HG03139 (cell line): ENCODE results near the gene GMPS.
"Not testable (repeated sequence)": the region's sequence is repeated elsewhere in the genome, so short reads cannot be mapped to it uniquely, and the experiment has no call there.

Experiments used
- ATAC-seq: cut with Tn5 transposase; IDR thresholded peaks from one replicate; pipeline ENCODE4 v1.9.1; 2021; ENCODE audit not compliant: unreplicated experiment

Gene GMPS

GRCh38 chr3:155871746-155872158 lies 1.3 kb downstream of the GMPS start:
- no peak for ATAC-seq

- no peak for ATAC-seq
These were observed 2.6 kb downstream of the GMPS start for GRCh38 chr3:155872904-155873646.

GRCh38 chr3:155876037-155876436 lies 5.6 kb downstream of the GMPS start:
- ATAC-seq = no peak

- ATAC-seq = no peak
These were observed 6.1 kb downstream of the GMPS start for GRCh38 chr3:155876503-155876902.

GRCh38 chr3:155880286-155880685 lies 9.8 kb downstream of the GMPS start:
- no peak for ATAC-seq

GRCh38 chr3:155884292-155884691 lies 13.8 kb downstream of the GMPS start:
- ATAC-seq = no peak

GRCh38 chr3:155885292-155885691 lies 14.8 kb downstream of the GMPS start:
- ATAC-seq = no peak

- not testable (repeated sequence) for ATAC-seq
These were observed 15.9 kb downstream of the GMPS start for GRCh38 chr3:155886348-155886747.

GRCh38 chr3:155886915-155887314 lies 16.5 kb downstream of the GMPS start:
- no peak for ATAC-seq

GRCh38 chr3:155889212-155889611 lies 18.8 kb downstream of the GMPS start:
- ATAC-seq = no peak

GRCh38 chr3:155889952-155890351 lies 19.5 kb downstream of the GMPS start:
- no peak for ATAC-seq

- no peak for ATAC-seq
These were observed 20.3 kb downstream of the GMPS start for GRCh38 chr3:155890671-155891190.

- ATAC-seq = no peak
These were observed 20.9 kb downstream of the GMPS start for GRCh38 chr3:155891321-155891720.

GRCh38 chr3:155895379-155895900 lies 25.0 kb downstream of the GMPS start:
- ATAC-seq = no peak

GRCh38 chr3:155906900-155907299 lies 36.5 kb downstream of the GMPS start:
- ATAC-seq = no peak

GRCh38 chr3:155908086-155908485 lies 37.6 kb downstream of the GMPS start:
- no peak for ATAC-seq

- no peak for ATAC-seq
These were observed 38.2 kb downstream of the GMPS start for GRCh38 chr3:155908605-155909004.

GRCh38 chr3:155912090-155912489 lies 41.6 kb downstream of the GMPS start:
- ATAC-seq = no peak

GRCh38 chr3:155912579-155913190 lies 42.2 kb downstream of the GMPS start:
- ATAC-seq = no peak

GRCh38 chr3:155917781-155918180 lies 47.3 kb downstream of the GMPS start:
- no peak for ATAC-seq

- no peak for ATAC-seq
These were observed 49.3 kb downstream of the GMPS start for GRCh38 chr3:155919728-155920127.

GRCh38 chr3:155921486-155921885 lies 51.0 kb downstream of the GMPS start:
- no peak for ATAC-seq
